PC-3 (cell line): ENCODE results near the gene PIK3R5. TPM values are rescaled to one million over a fixed set of nuclear protein-coding genes. Genes with fewer than 3 reads are reported as not detected.
"Not testable (repeated sequence)": the region's sequence is repeated elsewhere in the genome, so short reads cannot be mapped to it uniquely, and the experiment has no call there.

Source experiments
- ATAC-seq: fragments of 200-7000 bp; cut with Tn5 transposase; 2 replicates; pipeline ENCODE4 v1.9.1; 2020; ENCODE audit warnings: mild to moderate bottlenecking, moderate library complexity
- BruUV-seq: library from RNA; stranded (reverse); fragments of 400-500 nt; replicated peaks from 2 replicates; lab custom pipeline; 2021; lab: Mats Ljungman, UMichigan
- CTCF ChIA-PET: fragments of 300-600 bp; sonication (Branson Sonifier 250); formaldehyde crosslinking; loops from one replicate; lab custom pipeline; 2022; ENCODE audit warnings: antibody characterized with exemption; lab: Charles Lee
- POLR2A ChIA-PET: fragments of 300-600 bp; sonication (Branson Sonifier 250); formaldehyde crosslinking; loops from one replicate; lab custom pipeline; 2022; ENCODE audit warnings: antibody characterized with exemption; ENCODE audit not compliant: unreplicated experiment; lab: Charles Lee
- DNase-seq: peaks from one replicate; pipeline ENCODE4 v3.0.0-alpha.2; 2015
- H2AFZ ChIP-seq: fragments of 300-600 bp; sonication (generic); 2 replicates; pipeline ENCODE4 v1.6.0; 2016; ENCODE audit warnings: antibody characterized with exemption, low read length
- H3F3A ChIP-seq: fragments of 300-600 bp; sonication (generic); one replicate; pipeline ENCODE4 v1.6.0; 2017; ENCODE audit warnings: antibody characterized with exemption, low read length, control low read depth, mild to moderate bottlenecking; ENCODE audit not compliant: unreplicated experiment
- H3K27ac ChIP-seq: fragments of 300-600 bp; sonication (generic); 2 replicates; pipeline ENCODE4 v1.5.1; 2016; ENCODE audit warnings: mild to moderate bottlenecking, low read length
- H3K27me3 ChIP-seq: fragments of 300-600 bp; sonication (generic); 2 replicates; pipeline ENCODE4 v1.6.1; 2016; ENCODE audit warnings: low read length, mixed read lengths
- H3K36me3 ChIP-seq: fragments of 300-600 bp; sonication (generic); 2 replicates; pipeline ENCODE4 v1.6.1; 2016; ENCODE audit warnings: low read depth, mixed run types, low read length, mixed read lengths
- H3K4me1 ChIP-seq: fragments of 300-600 bp; sonication (generic); 2 replicates; pipeline ENCODE4 v1.5.1; 2016; ENCODE audit warnings: low read length; ENCODE audit not compliant: insufficient read depth
- H3K4me2 ChIP-seq: fragments of 300-600 bp; sonication (generic); 2 replicates; pipeline ENCODE4 v1.6.0; 2016; ENCODE audit warnings: low read length
- H3K4me3 ChIP-seq: fragments of 300-600 bp; sonication (generic); 2 replicates; pipeline ENCODE4 v1.5.1; 2016; ENCODE audit warnings: mild to moderate bottlenecking, low read length, mixed read lengths
- H3K79me2 ChIP-seq: fragments of 300-600 bp; sonication (generic); 2 replicates; pipeline ENCODE4 v1.6.1; 2017; ENCODE audit warnings: low read length, mixed read lengths
- H3K9ac ChIP-seq: fragments of 300-600 bp; sonication (generic); 2 replicates; pipeline ENCODE4 v1.6.0; 2016; ENCODE audit warnings: mild to moderate bottlenecking, low read length
- H3K9me2 ChIP-seq: fragments of 300-600 bp; sonication (generic); replicated peaks from 2 replicates; pipeline ENCODE4 v1.6.1; 2016; ENCODE audit warnings: mixed run types, low read length, mixed read lengths
- H3K9me3 ChIP-seq: fragments of 300-600 bp; sonication (generic); 2 replicates; pipeline ENCODE4 v1.6.1; 2016; ENCODE audit warnings: low read length, mixed read lengths
- H4K20me1 ChIP-seq: fragments of 300-600 bp; sonication (generic); 2 replicates; pipeline ENCODE4 v1.6.1; 2016; ENCODE audit warnings: low read length, mixed read lengths
- EZH2 ChIP-seq: fragments of 300-600 bp; sonication (generic); IDR thresholded peaks from one replicate; pipeline ENCODE4 v1.6.1; 2017; ENCODE audit warnings: antibody characterized with exemption, mild to moderate bottlenecking, low read length; ENCODE audit not compliant: unreplicated experiment
- EZH2phosphoT487 ChIP-seq: fragments of 300-600 bp; sonication (generic); IDR thresholded peaks from 2 replicates; pipeline ENCODE4 v1.6.1; 2018; ENCODE audit warnings: mild to moderate bottlenecking, antibody characterized with exemption, low read length, borderline replicate concordance
- intact Hi-C: fragments of 100-400 bp; cut with micrococcal nuclease; formaldehyde crosslinking; loops from 2 replicates; pipeline ENCODE4 v1.9.0; 2023
- total RNA-seq: library from RNA; depleted of rRNA; stranded (reverse); fragments of >200 nt; gene quantifications from 2 replicates; pipeline ENCODE4 v1.2.3, GENCODE V29; 2014
- TF ChIP-seq, protein P1 (sequence below): fragments of 300-600 bp; sonication (generic); conservative IDR thresholded peaks from 2 replicates; pipeline ENCODE4 v1.5.1; 2017; ENCODE audit warnings: antibody characterized with exemption, low read depth, mild to moderate bottlenecking, low read length

Gene PIK3R5
- total RNA-seq, 1 experiment from 2014 or later = not detected

DNA sequence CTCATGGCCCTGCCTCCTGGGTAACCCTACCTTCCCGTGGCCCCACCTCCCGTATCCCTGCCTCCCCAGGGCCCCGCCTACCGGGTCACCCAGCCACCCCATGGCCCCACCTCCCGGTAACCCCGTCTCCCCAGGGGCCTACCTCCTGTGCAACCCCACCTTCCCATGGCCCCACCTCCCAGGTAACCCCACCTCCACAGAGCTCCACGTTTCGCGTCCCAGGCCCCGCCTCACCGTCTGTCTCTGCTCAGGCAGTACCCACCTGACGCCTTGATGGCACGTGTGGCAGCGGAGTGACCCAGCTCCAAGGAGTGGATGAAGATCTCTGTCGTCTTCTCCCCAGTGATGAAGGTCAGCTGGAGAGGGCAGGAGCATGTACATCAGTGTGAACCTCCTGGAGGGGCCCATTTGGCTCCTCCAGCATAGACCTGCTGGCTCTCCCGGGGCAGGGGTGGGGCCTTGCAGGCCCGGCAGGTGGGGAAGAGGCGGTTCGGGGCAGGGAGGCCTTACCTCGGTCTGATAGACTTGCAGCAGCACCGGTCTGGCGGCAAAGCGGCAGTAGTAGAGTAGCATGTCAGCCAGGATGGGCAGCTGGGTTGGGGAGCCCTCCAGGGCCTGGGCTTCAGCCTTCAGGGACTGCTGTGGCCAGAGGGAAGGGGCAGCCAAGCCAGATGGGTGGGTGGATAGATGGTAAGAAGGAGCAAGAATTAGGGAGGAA, 79.4 kb downstream of the PIK3R5 start:
- H3K9me3 ChIP-seq = no peaks in the 10 kb centered on the region
- H3K36me3 ChIP-seq = no peaks in the 10 kb centered on the region
- intact Hi-C loops = no loop called here
- H3K27ac ChIP-seq = no peak overlapping the region
- H3K9ac ChIP-seq = no peak overlapping the region
- TF ChIP-seq EZH2phosphoT487 = no peak
- TF ChIP-seq, protein P1, sequence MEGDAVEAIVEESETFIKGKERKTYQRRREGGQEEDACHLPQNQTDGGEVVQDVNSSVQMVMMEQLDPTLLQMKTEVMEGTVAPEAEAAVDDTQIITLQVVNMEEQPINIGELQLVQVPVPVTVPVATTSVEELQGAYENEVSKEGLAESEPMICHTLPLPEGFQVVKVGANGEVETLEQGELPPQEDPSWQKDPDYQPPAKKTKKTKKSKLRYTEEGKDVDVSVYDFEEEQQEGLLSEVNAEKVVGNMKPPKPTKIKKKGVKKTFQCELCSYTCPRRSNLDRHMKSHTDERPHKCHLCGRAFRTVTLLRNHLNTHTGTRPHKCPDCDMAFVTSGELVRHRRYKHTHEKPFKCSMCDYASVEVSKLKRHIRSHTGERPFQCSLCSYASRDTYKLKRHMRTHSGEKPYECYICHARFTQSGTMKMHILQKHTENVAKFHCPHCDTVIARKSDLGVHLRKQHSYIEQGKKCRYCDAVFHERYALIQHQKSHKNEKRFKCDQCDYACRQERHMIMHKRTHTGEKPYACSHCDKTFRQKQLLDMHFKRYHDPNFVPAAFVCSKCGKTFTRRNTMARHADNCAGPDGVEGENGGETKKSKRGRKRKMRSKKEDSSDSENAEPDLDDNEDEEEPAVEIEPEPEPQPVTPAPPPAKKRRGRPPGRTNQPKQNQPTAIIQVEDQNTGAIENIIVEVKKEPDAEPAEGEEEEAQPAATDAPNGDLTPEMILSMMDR = no peak
- no peak for TF ChIP-seq EZH2
- no peaks in the 10 kb centered on the region for H3K27me3 ChIP-seq
- no peak for DNase-seq
- no peaks in the 10 kb centered on the region for H3K79me2 ChIP-seq
- H3K9me2 ChIP-seq = no peaks in the 10 kb centered on the region
- ATAC-seq = no peak
- H4K20me1 ChIP-seq = no peaks in the 10 kb centered on the region
- H3K4me3 ChIP-seq = no peak overlapping the region
- H3K4me1 ChIP-seq = no peaks in the 10 kb centered on the region
- ChIA-PET CTCF (no interaction called here), POLR2A (no interaction called here)
- BruUV-seq = no TSS peak
- no peak overlapping the region for H3K4me2 ChIP-seq
- H2AFZ ChIP-seq = no peak overlapping the region
- no peaks in the 10 kb centered on the region for H3F3A ChIP-seq

DNA sequence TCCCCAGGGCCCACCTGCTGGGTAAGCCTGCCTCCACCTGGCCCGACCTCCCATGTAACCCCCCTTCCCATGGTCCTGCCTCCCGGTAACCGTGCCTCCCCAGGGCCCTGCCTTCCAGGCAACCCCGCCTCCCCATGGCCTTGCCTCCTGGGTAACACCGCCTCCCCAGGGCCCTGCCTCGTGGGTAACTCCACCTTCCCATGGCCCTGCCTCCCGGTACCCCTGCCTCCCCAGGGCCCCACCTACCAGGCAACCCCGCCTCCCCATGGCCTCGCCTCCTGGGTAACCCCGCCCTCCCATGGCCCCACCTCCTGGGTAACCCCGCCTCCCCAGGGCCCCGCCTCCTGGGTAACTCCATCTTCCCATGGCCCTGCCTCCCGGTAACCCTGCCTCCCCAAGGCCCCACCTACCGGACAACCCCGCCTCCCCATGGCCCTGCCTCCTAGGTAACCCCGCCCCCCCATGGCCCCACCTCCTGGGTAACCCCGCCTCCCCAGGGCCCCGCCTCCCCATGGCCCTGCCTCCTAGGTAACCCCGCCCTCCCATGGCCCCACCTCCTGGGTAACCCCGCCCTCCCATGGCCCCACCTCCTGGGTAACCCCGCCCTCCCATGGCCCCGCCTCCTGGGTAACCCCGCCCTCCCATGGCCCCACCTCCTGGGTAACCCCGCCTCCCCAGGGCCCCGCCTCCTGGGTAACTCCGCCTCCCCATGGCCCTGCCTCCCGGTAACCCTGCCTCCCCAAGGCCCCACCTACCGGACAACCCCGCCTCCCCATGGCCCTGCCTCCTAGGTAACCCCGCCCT, 80.1 kb downstream of the PIK3R5 start:
- POLR2A ChIA-PET, H3K9me3 ChIP-seq, BruUV-seq, H2AFZ ChIP-seq, ATAC-seq, H3K9me2 ChIP-seq, H3K27me3 ChIP-seq, intact Hi-C loops, H3K27ac ChIP-seq, H3K4me2 ChIP-seq, H4K20me1 ChIP-seq, CTCF ChIA-PET, H3K4me3 ChIP-seq, H3K79me2 ChIP-seq, H3K4me1 ChIP-seq, H3K9ac ChIP-seq, H3F3A ChIP-seq, DNase-seq, H3K36me3 ChIP-seq: not testable (repeated sequence)

DNA sequence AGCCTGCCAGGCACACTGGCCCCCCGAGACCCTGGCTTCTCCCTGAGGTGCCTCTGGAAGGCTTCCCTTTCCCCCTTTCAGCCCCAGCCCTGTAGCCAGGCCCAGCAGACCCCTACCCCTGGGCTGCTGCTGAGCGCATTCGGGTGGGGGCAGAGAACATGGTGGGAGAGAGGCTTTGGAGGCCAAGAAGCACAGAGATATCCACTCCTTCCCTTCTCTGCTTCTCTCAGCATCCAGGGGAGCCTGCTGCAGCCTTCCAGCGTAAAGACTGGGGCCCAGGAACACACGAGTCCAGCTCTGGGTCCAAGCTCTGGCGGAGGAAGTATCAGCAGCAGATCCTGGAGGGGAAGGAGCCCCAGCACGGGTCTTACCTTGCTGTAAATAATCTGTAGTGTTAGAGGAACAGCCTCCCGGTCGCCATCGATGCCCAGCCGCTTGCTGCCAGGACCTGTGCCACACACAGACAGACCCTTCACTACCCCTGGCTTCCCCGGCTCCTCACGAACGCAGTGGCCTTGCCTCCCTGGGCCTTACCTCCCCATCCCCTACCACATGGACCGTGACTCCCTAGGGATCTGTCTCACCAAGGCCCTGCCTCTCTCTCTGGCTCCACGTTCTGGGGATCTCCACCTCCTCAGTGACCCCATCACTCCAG, 81.0 kb downstream of the PIK3R5 start:
- Histone ChIP-seq H3K9ac (no peak overlapping the region), H3F3A (no peaks in the 10 kb centered on the region), H3K4me1 (no peaks in the 10 kb centered on the region), H3K9me3 (no peaks in the 10 kb centered on the region), H3K4me3 (no peak overlapping the region), H3K27ac (no peak overlapping the region), H3K27me3 (peaks cover 7% of the 10 kb centered on the region), H3K4me2 (no peak overlapping the region), H3K36me3 (no peaks in the 10 kb centered on the region), H4K20me1 (no peaks in the 10 kb centered on the region), H2AFZ (no peak overlapping the region), H3K9me2 (no peaks in the 10 kb centered on the region), H3K79me2 (no peaks in the 10 kb centered on the region)
- DNase-seq (no peak), ATAC-seq (no peak)
- no TSS peak for BruUV-seq
- CTCF ChIA-PET = no interaction called here
- POLR2A ChIA-PET = no interaction called here
- intact Hi-C loops = no loop called here
- TF ChIP-seq, protein P1 = no peak
- TF ChIP-seq EZH2 (no peak), EZH2phosphoT487 (no peak)
